ENCODE data around the gene ABR. TPM values are rescaled to one million over a fixed set of nuclear protein-coding genes. Genes with fewer than 3 reads are reported as not detected.
"Not testable (repeated sequence)": the region's sequence is repeated elsewhere in the genome, so short reads cannot be mapped to it uniquely, and the experiment has no call there.

Gene ABR
- total and polyA plus RNA-seq, 4 donors = 2.7 to 12.9 (median 6.8) TPM

DNA sequence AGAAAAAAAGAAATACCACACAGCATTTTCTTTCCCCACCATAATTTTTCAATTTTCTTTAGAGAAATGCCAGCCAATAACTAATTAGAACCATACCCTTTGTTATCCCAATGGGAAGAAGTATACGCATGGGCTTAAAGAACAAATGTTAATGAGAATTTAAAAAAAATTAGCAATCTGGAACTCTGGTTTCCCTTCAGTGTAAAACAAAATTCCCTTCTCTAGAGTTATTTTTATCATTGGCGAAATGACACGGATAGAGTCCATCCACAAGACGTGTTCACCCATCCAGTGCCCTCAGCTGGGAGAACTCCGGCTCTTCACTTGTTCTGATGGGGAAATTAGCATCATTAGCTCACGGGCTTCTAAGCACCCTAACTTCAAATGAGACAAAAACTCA lies 203.5 kb downstream of the ABR start:
- Histone ChIP-seq H3K4me3 (ENCODE audit: low read depth in 1 of 3, low read length in 3 of 3) (no peak overlapping the region), H3K9ac (ENCODE audit: low read depth in 1 of 2, low read length in 2 of 2) (no peak overlapping the region)

DNA sequence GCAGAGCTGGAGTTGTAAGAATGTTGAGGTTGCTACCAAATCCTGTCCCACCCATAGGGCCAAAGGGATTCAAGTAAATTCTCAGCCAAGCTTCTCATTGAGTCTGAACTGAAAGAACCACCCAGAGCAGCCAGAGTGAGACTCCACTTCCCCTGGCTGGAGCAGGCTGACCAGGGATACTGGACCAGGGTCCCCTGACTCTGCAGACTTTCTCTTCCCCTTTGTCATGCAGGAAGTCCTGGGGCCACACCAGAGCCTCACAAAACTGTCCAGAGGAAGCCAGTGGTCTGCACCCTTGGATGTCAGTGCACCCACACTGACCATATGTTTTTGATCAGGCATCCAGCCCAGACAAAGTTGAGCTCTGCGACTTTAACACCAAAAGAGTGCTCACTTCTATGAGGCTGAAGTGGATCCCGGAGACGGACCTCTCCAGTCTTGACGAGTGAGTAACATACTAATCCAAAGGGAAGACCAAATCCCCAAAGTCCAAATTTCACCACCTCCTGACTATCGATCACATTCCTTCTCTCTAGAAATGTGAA lies 204.3 kb downstream of the ABR start:
- H3K9ac ChIP-seq (ENCODE audit: low read depth in 1 of 2, low read length in 2 of 2) = no peak overlapping the region
- no peak overlapping the region for H3K4me3 ChIP-seq (ENCODE audit: low read depth in 1 of 3, low read length in 3 of 3)
- 50% methylated on average over 5 of the region's 5 CpGs for WGBS

More for the DNA sequence above, 203.5 kb downstream of the ABR start:
- peaks cover 0 to 22% (median 14%) of the 10 kb centered on the region in 4 donors for H3K4me1 ChIP-seq (ENCODE audit: control insufficient read depth in 4 of 4, insufficient read depth in 4 of 4, low read length in 3 of 4)
- no peaks in the 10 kb centered on the region for H3K9me3 ChIP-seq (ENCODE audit: control insufficient read depth in 4 of 4, low read length in 3 of 4)
- no peak for DNase-seq (ENCODE audit: low spot score)
- H3K27ac ChIP-seq (ENCODE audit: low read depth in 1 of 2, low read length in 2 of 2) = no peak overlapping the region
- H3K36me3 ChIP-seq (ENCODE audit: control insufficient read depth in 4 of 4, insufficient read depth in 3 of 4, low read depth in 1 of 4, low read length in 3 of 4) = peaks cover 0 to 2% (median 0%) of the 10 kb centered on the region in 4 donors
- H3K27me3 ChIP-seq (ENCODE audit: control insufficient read depth in 4 of 4, insufficient read depth in 4 of 4, low read length in 3 of 4) = no peaks in the 10 kb centered on the region
- 85% methylated on average over 6 of the region's 6 CpGs for WGBS
- TF ChIP-seq FOXA2 (IDR thresholded peaks at IDR 0.05) = no peak
- no peak for TF ChIP-seq HNF4G (IDR thresholded peaks at IDR 0.05)
- no peak for TF ChIP-seq GABPA (IDR thresholded peaks at IDR 0.05 in 1 of 2, conservative IDR thresholded peaks at IDR 0.05 in 1 of 2)
- no peak for TF ChIP-seq SP1 (IDR thresholded peaks at IDR 0.05)
- TF ChIP-seq, protein P1, sequence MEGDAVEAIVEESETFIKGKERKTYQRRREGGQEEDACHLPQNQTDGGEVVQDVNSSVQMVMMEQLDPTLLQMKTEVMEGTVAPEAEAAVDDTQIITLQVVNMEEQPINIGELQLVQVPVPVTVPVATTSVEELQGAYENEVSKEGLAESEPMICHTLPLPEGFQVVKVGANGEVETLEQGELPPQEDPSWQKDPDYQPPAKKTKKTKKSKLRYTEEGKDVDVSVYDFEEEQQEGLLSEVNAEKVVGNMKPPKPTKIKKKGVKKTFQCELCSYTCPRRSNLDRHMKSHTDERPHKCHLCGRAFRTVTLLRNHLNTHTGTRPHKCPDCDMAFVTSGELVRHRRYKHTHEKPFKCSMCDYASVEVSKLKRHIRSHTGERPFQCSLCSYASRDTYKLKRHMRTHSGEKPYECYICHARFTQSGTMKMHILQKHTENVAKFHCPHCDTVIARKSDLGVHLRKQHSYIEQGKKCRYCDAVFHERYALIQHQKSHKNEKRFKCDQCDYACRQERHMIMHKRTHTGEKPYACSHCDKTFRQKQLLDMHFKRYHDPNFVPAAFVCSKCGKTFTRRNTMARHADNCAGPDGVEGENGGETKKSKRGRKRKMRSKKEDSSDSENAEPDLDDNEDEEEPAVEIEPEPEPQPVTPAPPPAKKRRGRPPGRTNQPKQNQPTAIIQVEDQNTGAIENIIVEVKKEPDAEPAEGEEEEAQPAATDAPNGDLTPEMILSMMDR (IDR thresholded peaks at IDR 0.05; ENCODE audit: low read depth, low read length, missing input control) = no peak
- no peak for TF ChIP-seq FOXA1 (IDR thresholded peaks at IDR 0.05)
- TF ChIP-seq TAF1 (conservative IDR thresholded peaks at IDR 0.05) = no peak

DNA sequence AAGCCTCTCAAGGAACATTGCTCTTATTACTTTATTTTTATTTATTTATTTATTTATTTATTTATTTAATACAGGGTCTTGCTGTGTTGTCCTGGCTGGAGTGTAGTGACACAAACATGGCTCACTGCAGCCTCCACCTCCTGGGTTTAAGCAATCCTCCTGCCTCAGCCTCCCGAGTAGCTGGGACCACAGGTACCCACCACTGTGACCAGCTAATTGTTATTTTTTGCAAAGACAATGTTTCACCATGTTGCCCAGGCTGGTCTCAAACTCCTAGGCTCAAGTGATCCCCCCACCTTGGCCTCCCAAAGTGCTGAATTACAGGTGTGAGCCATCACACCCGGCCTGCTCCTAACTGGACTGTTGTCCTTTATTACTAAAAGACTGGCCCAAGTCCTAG lies 205.0 kb downstream of the ABR start:
- H3K27me3 ChIP-seq (ENCODE audit: control insufficient read depth in 4 of 4, insufficient read depth in 4 of 4, low read length in 3 of 4); H3K9me3 ChIP-seq (ENCODE audit: control insufficient read depth in 4 of 4, low read length in 3 of 4); H3K4me1 ChIP-seq (ENCODE audit: control insufficient read depth in 4 of 4, insufficient read depth in 4 of 4, low read length in 3 of 4); H3K9ac ChIP-seq (ENCODE audit: low read depth in 1 of 2, low read length in 2 of 2); H3K27ac ChIP-seq (ENCODE audit: low read depth in 1 of 2, low read length in 2 of 2); H3K4me3 ChIP-seq (ENCODE audit: low read depth in 1 of 3, low read length in 3 of 3); DNase-seq (ENCODE audit: low spot score); H3K36me3 ChIP-seq (ENCODE audit: control insufficient read depth in 4 of 4, insufficient read depth in 3 of 4, low read depth in 1 of 4, low read length in 3 of 4): not testable (repeated sequence)
- WGBS = 94% methylated on average over 2 of the region's 2 CpGs

More for the DNA sequence above, 204.3 kb downstream of the ABR start:
- Histone ChIP-seq H3K36me3 (ENCODE audit: control insufficient read depth in 4 of 4, insufficient read depth in 3 of 4, low read depth in 1 of 4, low read length in 3 of 4) (peaks cover 0 to 2% (median 0%) of the 10 kb centered on the region in 4 donors), H3K27me3 (ENCODE audit: control insufficient read depth in 4 of 4, insufficient read depth in 4 of 4, low read length in 3 of 4) (no peaks in the 10 kb centered on the region), H3K4me1 (ENCODE audit: control insufficient read depth in 4 of 4, insufficient read depth in 4 of 4, low read length in 3 of 4) (peaks cover 0 to 15% (median 9%) of the 10 kb centered on the region in 4 donors), H3K9me3 (ENCODE audit: control insufficient read depth in 4 of 4, low read length in 3 of 4) (no peaks in the 10 kb centered on the region), H3K27ac (ENCODE audit: low read depth in 1 of 2, low read length in 2 of 2) (no peak overlapping the region)
- TF ChIP-seq HNF4A (conservative IDR thresholded peaks at IDR 0.05) (peak; percentile 13 to 30), EGR1 (IDR thresholded peaks at IDR 0.05; ENCODE audit: low read depth in 2 of 2) (no peak)
- DNase-seq (ENCODE audit: low spot score) = no peak

DNA sequence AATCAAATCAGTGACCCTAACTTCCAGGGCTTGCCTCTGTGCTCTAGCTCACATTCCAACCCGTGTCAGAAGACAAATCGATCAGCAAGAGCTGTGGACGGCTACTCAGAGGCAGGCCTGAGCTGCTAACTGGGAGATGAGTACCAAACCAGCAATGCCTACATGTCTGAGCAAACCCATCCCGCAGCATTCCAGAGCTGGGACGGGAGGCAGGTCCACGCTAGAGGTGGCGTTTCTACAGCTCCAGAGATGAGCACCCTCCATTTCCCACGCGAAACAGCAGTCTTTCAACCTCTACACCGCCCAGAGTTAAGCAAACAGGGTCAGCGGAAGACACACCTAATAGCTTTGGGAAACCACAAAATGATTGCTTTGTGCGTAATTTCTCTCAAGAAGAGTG lies 206.7 kb downstream of the ABR start:
- no peak overlapping the region for H3K4me3 ChIP-seq (ENCODE audit: low read depth in 1 of 3, low read length in 3 of 3)
- no peak for TF ChIP-seq YY1 (IDR thresholded peaks at IDR 0.05)
- TF ChIP-seq SP1 (IDR thresholded peaks at IDR 0.05) = no peak
- no peak for TF ChIP-seq JUND (IDR thresholded peaks at IDR 0.05)
- no peak for TF ChIP-seq RAD21 (IDR thresholded peaks at IDR 0.05)
- TF ChIP-seq, protein P2, sequence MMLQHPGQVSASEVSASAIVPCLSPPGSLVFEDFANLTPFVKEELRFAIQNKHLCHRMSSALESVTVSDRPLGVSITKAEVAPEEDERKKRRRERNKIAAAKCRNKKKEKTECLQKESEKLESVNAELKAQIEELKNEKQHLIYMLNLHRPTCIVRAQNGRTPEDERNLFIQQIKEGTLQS (IDR thresholded peaks at IDR 0.05) = no peak
- TF ChIP-seq, protein P1 (IDR thresholded peaks at IDR 0.05; ENCODE audit: low read depth, low read length, missing input control) = no peak
- peaks cover 0 to 2% (median 0%) of the 10 kb centered on the region in 4 donors for H3K36me3 ChIP-seq (ENCODE audit: control insufficient read depth in 4 of 4, insufficient read depth in 3 of 4, low read depth in 1 of 4, low read length in 3 of 4)
- no peak overlapping the region for H3K9ac ChIP-seq (ENCODE audit: low read depth in 1 of 2, low read length in 2 of 2)
- DNase-seq (ENCODE audit: low spot score) = no peak
- no peak overlapping the region for H3K27ac ChIP-seq (ENCODE audit: low read depth in 1 of 2, low read length in 2 of 2)
- WGBS = 75% methylated on average over 12 of the region's 12 CpGs
- H3K27me3 ChIP-seq (ENCODE audit: control insufficient read depth in 4 of 4, insufficient read depth in 4 of 4, low read length in 3 of 4) = no peaks in the 10 kb centered on the region
- no peaks in the 10 kb centered on the region for H3K9me3 ChIP-seq (ENCODE audit: control insufficient read depth in 4 of 4, low read length in 3 of 4)
- peaks cover 0 to 4% (median 1%) of the 10 kb centered on the region in 4 donors for H3K4me1 ChIP-seq (ENCODE audit: control insufficient read depth in 4 of 4, insufficient read depth in 4 of 4, low read length in 3 of 4)

DNA sequence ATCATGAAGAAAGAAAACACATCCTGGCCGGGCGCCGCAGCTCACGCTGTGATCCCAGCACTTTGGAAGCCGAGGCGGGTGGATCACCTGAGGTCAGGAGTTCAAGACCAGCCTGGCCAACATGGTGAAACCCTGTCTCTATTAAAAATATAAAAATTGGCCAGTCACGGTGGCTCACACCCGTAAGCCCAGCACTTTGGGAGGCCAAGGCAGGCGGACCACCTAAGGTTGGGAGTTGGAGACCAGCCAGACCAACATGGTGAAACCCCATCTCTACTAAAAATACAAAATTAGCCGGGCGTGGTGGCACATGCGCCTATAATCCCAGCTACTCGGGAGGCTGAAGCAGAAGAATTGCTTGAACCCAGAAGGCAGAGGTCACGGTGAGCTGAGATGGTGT lies 207.9 kb downstream of the ABR start:
- not testable (repeated sequence) for H3K4me1 ChIP-seq (ENCODE audit: control insufficient read depth in 4 of 4, insufficient read depth in 4 of 4, low read length in 3 of 4); DNase-seq (ENCODE audit: low spot score); H3K9me3 ChIP-seq (ENCODE audit: control insufficient read depth in 4 of 4, low read length in 3 of 4); H3K4me3 ChIP-seq (ENCODE audit: low read depth in 1 of 3, low read length in 3 of 3); H3K27ac ChIP-seq (ENCODE audit: low read depth in 1 of 2, low read length in 2 of 2); H3K9ac ChIP-seq (ENCODE audit: low read depth in 1 of 2, low read length in 2 of 2); H3K27me3 ChIP-seq (ENCODE audit: control insufficient read depth in 4 of 4, insufficient read depth in 4 of 4, low read length in 3 of 4); H3K36me3 ChIP-seq (ENCODE audit: control insufficient read depth in 4 of 4, insufficient read depth in 3 of 4, low read depth in 1 of 4, low read length in 3 of 4)
- 93% methylated on average over 14 of the region's 14 CpGs for WGBS

Data from liver (tissue), 9 donors.